Transverse colon (tissue), 4 donors: ENCODE results near the gene OGG1.

Experiments
- EP300 ChIP-seq: sonication (generic); formaldehyde crosslinking; IDR thresholded peaks from one replicate; pipeline ENCODE4 v1.6.1; 2017; ENCODE audit warnings: antibody characterized with exemption, low read depth
- POLR2A ChIP-seq: fragments of 450-650 bp; IDR thresholded peaks from one replicate; pipeline ENCODE4 v1.6.1; 2016; ENCODE audit warnings: antibody characterized with exemption, mild to moderate bottlenecking, moderate library complexity
- POLR2AphosphoS5 ChIP-seq, 3 donors: sonication (generic); formaldehyde crosslinking; IDR thresholded peaks; one replicate each; pipeline ENCODE4 v1.6.1; 2016; ENCODE audit warnings: antibody characterized with exemption in 3 of 3
- TF ChIP-seq, protein P1 (sequence below), 5 experiments: fragments of 200-600 bp in 3 of 5; fragments of 450-650 bp in 2 of 5; sonication (generic) in 3 of 5; IDR thresholded peaks; 1 replicate in 2 of 5; 2 replicates in 3 of 5; pipeline ENCODE4 v1.5.1; 2016 to 2017; ENCODE audit warnings: antibody characterized with exemption in 5 of 5, inconsistent platforms in 3 of 5, mild to moderate bottlenecking in 2 of 5, moderate library complexity in 1 of 5

DNA sequence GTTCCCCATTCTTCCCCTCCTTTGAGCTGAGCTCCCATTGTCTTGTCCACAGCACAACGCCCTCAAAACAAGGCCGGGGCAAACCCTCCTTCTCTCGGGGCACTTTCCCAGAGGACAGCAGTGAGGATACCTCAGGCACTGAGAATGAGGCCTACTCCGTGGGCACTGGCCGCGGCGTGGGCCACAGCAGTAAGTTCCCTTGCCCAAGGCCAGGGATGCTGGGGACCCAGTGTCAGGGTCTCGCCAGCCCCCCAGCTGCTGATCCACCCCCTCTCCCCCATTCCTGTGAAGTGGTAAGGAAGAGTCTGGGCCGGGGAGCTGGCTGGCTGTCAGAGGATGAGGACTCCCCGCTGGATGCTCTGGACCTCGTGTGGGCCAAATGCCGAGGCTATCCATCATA, 4.2 kb upstream of the OGG1 start:
- TF ChIP-seq EP300 (no peak), POLR2A (no peak), POLR2AphosphoS5 (IDR thresholded peaks at IDR 0.05) (no peak)
- TF ChIP-seq, protein P1, sequence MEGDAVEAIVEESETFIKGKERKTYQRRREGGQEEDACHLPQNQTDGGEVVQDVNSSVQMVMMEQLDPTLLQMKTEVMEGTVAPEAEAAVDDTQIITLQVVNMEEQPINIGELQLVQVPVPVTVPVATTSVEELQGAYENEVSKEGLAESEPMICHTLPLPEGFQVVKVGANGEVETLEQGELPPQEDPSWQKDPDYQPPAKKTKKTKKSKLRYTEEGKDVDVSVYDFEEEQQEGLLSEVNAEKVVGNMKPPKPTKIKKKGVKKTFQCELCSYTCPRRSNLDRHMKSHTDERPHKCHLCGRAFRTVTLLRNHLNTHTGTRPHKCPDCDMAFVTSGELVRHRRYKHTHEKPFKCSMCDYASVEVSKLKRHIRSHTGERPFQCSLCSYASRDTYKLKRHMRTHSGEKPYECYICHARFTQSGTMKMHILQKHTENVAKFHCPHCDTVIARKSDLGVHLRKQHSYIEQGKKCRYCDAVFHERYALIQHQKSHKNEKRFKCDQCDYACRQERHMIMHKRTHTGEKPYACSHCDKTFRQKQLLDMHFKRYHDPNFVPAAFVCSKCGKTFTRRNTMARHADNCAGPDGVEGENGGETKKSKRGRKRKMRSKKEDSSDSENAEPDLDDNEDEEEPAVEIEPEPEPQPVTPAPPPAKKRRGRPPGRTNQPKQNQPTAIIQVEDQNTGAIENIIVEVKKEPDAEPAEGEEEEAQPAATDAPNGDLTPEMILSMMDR (IDR thresholded peaks at IDR 0.05) = no peak
